Measurements from ENCODE around the gene POLR1C. TPM values are rescaled to one million over a fixed set of nuclear protein-coding genes. Genes with fewer than 3 reads are reported as not detected.

Gene POLR1C
- total RNA-seq, 4 donors from 2014 or later: 14.7 to 34.3 (median 25.9) TPM

DNA sequence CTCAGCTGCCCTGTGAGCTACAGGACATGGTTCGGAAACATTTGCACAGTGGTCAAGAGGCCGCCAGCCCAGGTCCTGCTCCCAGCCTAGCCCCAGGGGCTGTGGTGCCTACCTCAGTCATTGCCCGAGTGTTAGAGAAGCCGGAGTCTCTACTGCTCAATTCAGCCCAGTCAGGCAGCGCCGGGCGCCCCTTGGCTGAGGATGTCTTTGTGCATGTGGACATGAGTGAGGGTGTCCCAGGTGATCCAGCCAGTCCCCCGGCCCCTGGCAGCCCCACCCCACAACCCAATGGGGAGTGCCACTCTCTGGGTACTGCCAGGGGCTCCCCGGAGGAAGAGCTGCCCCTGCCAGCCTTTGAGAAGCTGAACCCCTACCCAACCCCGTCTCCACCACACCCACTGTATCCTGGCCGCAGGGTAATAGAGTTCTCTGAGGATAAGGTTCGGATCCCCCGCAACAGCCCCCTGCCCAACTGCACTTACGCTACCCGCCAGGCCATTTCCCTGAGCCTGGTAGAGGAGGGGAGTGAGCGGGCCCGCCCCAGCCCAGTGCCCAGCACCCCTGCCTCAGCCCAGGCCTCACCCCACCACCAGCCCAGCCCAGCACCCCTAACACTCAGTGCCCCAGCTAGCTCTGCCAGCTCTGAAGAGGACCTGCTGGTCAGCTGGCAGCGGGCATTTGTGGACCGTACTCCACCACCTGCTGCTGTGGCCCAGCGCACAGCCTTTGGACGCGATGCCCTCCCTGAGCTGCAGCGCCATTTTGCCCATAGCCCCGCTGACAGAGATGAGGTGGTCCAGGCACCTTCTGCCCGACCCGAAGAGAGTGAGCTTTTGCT lies 11.9 kb upstream of the POLR1C start:
- Histone ChIP-seq H3K9me3 (no peaks in the 10 kb centered on the region), H3K36me3 (peaks cover 20 to 63% (median 23%) of the 10 kb centered on the region in 3 donors), H3K4me3 (no peak overlapping the region), H3K4me1 (peaks cover 10 to 36% (median 13%) of the 10 kb centered on the region in 3 donors), H3K27me3 (peaks cover 0 to 29% (median 3%) of the 10 kb centered on the region in 4 donors), H3K27ac (no peak overlapping the region)
- no peak for DNase-seq
- intact Hi-C loops (cut with DNase I): loop anchor here (10.0 kb wide), 1 partner anchor 240 kb away; no protein-coding TSS in a partner anchor
- no peak for TF ChIP-seq POLR2A (IDR thresholded peaks at IDR 0.05)
- TF ChIP-seq, protein P1, sequence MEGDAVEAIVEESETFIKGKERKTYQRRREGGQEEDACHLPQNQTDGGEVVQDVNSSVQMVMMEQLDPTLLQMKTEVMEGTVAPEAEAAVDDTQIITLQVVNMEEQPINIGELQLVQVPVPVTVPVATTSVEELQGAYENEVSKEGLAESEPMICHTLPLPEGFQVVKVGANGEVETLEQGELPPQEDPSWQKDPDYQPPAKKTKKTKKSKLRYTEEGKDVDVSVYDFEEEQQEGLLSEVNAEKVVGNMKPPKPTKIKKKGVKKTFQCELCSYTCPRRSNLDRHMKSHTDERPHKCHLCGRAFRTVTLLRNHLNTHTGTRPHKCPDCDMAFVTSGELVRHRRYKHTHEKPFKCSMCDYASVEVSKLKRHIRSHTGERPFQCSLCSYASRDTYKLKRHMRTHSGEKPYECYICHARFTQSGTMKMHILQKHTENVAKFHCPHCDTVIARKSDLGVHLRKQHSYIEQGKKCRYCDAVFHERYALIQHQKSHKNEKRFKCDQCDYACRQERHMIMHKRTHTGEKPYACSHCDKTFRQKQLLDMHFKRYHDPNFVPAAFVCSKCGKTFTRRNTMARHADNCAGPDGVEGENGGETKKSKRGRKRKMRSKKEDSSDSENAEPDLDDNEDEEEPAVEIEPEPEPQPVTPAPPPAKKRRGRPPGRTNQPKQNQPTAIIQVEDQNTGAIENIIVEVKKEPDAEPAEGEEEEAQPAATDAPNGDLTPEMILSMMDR (IDR thresholded peaks at IDR 0.05): no peak
- 84 to 100% methylated on average over 2 to 5 of the region's 26 CpGs for WGBS, 2 donors

- intact Hi-C loops (cut with DNase I): loop anchor here (10.0 kb wide), 1 partner anchor 241 kb away; no protein-coding TSS in a partner anchor
- Histone ChIP-seq H3K4me3 (no peak overlapping the region), H3K4me1 (peaks cover 10 to 35% (median 16%) of the 10 kb centered on the region in 3 donors), H3K27me3 (peaks cover 0 to 29% (median 3%) of the 10 kb centered on the region in 4 donors), H3K9me3 (no peaks in the 10 kb centered on the region), H3K36me3 (peaks cover 14 to 55% (median 20%) of the 10 kb centered on the region in 3 donors), H3K27ac (no peak overlapping the region)
- 52 to 73% methylated on average over 3 of the region's 6 CpGs for WGBS, 2 donors
- no peak for TF ChIP-seq POLR2A (IDR thresholded peaks at IDR 0.05)
- TF ChIP-seq, protein P1 (IDR thresholded peaks at IDR 0.05): no peak
- no peak for DNase-seq
These were observed 11.2 kb upstream of the POLR1C start for GRCh38 chr6:43505718-43506117.

DNA sequence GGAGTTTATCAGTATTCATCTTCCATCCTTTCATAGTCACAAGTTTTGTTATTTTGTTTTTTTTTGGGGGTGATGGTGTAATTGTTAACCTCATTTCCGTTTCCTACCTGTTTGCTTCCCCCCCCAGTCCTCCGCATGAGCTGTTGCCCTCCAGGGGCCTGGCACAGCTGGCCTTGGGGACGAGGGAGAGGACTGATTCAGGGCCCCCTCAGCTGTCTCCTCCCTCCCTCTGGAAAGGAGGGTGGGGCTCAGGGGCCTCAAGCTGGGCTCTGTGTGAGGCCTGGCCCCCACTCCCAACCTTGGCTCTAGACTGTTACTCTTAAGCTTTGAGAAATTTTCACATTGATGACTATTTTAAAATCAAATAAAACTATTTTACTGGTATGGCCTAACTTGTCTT lies 10.7 kb upstream of the POLR1C start:
- Histone ChIP-seq H3K4me3 (no peak overlapping the region), H3K27me3 (peaks cover 0 to 29% (median 3%) of the 10 kb centered on the region in 4 donors), H3K9me3 (no peaks in the 10 kb centered on the region), H3K36me3 (peaks cover 15 to 54% (median 19%) of the 10 kb centered on the region in 3 donors), H3K4me1 (peaks cover 10 to 39% (median 19%) of the 10 kb centered on the region in 3 donors), H3K27ac (peak overlapping the region in 2 of 4 donors; percentile 6 to 25)
- TF ChIP-seq POLR2A (IDR thresholded peaks at IDR 0.05): no peak
- TF ChIP-seq, protein P1 (IDR thresholded peaks at IDR 0.05): no peak
- intact Hi-C loops (cut with DNase I): loop anchor here (10.0 kb wide), 1 partner anchor 241 kb away; no protein-coding TSS in a partner anchor
- WGBS, 2 donors: 67 to 69% methylated on average over 2 of the region's 3 CpGs
- DNase-seq: no peak

GRCh38 chr6:43506667-43507471 lies 10.0 kb upstream of the POLR1C start:
- H3K27ac ChIP-seq: peak overlapping the region in 2 of 4 donors; percentile 6 to 25
- peaks cover 22 to 55% (median 25%) of the 10 kb centered on the region in 3 donors for H3K36me3 ChIP-seq
- no peak overlapping the region for H3K4me3 ChIP-seq
- H3K27me3 ChIP-seq: peaks cover 0 to 29% (median 3%) of the 10 kb centered on the region in 4 donors
- 26 to 27% methylated on average over 6 to 13 of the region's 14 CpGs for WGBS, 2 donors
- TF ChIP-seq POLR2A (IDR thresholded peaks at IDR 0.05): no peak
- TF ChIP-seq, protein P1 (IDR thresholded peaks at IDR 0.05): peak; percentile 87 to 97 (median 94)
- intact Hi-C loops (cut with DNase I): loop anchor here (10.0 kb wide), 1 partner anchor 242 kb away; no protein-coding TSS in a partner anchor
- no peaks in the 10 kb centered on the region for H3K9me3 ChIP-seq
- no peak for DNase-seq
- H3K4me1 ChIP-seq: peaks cover 10 to 42% (median 19%) of the 10 kb centered on the region in 3 donors
